HG02885 (cell line): ENCODE results near the gene PIK3CD.
A peak's percentile ranks its signal among the peaks of the same experiment; 100 is the strongest.
"Not testable (repeated sequence)": the region's sequence is repeated elsewhere in the genome, so short reads cannot be mapped to it uniquely, and the experiment has no call there.

ENCODE experiments used
- ATAC-seq: cut with Tn5 transposase; IDR thresholded peaks from one replicate; pipeline ENCODE4 v1.9.1; 2021; ENCODE audit warnings: mild to moderate bottlenecking; ENCODE audit not compliant: unreplicated experiment, poor library complexity

The PIK3CD gene

DNA sequence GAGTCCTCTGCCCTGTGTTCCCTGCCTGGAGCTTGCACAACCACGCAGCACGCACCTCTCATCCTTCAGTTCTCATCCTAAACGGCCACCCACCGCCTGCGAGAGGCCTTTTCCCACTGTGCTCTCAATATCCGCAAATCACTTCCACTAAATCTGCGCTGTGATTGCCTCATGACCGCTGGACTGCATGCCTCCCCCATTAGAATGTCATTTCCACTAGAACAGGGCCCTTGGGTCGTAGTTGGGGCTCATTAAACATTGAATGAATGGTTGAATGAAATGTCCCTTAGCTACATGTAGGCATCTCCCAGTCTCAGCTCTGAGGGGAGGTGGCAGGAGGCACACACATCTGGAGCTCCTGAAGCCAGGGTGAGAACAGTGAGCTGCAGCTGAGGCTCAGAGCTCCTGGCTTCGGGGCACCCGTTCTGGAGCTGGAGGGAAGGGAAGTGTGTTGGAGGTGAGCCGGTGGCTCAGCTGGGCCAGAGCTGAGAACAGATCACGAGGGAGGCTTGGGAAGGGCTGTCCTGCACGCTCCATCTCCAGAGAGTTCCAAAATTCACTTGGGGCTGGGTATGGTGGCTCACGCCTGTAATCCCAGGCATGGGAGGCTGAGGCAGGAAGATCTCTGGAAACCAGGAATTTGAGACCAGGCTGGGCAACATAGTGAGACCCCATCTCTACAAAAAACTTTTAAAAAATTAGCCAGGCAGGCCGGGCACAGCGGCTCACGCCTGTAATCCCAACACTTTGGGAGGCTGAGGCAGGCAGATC is 32.4 kb upstream of the PIK3CD start:
- no peak for ATAC-seq

- ATAC-seq = no peak
Measured at GRCh38 chr1:9621032-9621431, 30.5 kb upstream of the PIK3CD start.

- ATAC-seq = no peak
Measured at GRCh38 chr1:9624081-9624480, 27.4 kb upstream of the PIK3CD start.

GRCh38 chr1:9625030-9625429 is 26.5 kb upstream of the PIK3CD start:
- not testable (repeated sequence) for ATAC-seq

DNA sequence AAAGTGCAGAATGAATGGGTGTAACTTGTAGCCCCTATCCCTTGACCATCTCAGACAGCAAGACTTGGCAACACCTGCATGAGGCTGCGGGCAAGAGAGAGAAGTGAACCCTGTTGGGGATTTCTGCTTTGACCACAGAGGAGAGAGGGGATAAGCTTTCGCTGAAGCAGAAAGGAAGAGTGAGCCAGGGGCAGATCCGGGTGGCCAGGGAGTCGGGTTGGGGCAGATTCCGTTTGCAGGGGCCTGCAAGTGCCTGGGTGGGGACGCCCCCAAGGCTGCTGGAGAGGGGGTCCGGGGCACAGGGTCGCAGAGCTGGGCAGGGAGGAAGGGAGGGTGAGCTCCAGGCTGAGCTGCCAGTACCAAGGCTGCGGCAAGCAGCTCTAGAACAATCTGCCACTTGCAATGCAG is 25.3 kb upstream of the PIK3CD start:
- ATAC-seq = no peak

GRCh38 chr1:9628541-9629444 is 22.7 kb upstream of the PIK3CD start:
- ATAC-seq = peak; percentile 32

GRCh38 chr1:9629445-9630201 is 21.9 kb upstream of the PIK3CD start:
- no peak for ATAC-seq

DNA sequence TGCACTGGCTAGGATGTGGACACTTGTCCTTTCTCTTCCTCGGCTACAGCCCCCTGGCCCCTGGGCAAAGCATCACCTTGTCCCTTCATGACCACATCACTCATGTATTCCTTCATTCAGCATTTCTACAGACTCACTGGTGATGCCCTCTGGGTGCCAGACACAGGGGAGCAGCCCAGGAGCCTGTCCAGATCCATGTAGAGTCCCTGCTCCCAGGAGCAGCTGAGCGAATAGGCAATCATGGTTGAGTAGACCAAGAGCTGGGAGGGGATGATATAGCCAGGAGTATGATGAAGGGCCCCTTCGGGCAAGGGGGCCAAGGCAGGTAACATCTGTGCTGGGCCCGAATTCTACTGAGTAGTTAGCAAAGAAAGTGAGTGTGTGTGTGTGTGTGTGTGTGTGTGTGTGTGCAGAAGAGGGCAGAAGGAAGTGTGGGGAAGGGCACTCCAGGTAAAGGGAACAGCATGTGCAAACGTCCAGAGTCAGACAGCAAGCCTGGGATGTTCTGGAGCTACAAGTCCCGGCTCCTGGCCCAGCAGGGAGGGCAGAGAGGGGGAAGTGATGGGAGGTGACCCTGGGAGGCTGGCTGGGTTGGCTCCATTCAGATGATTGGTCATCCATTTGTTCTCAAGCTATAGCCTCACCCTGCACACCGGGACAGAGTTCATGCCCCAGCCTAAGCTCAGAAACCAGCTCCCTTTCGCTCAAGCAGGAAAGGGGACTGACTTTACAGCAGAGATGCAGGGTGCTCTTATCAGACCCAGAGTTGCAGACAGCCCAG is 21.0 kb upstream of the PIK3CD start:
- no peak for ATAC-seq

GRCh38 chr1:9631613-9632012 is 19.9 kb upstream of the PIK3CD start:
- no peak for ATAC-seq

DNA sequence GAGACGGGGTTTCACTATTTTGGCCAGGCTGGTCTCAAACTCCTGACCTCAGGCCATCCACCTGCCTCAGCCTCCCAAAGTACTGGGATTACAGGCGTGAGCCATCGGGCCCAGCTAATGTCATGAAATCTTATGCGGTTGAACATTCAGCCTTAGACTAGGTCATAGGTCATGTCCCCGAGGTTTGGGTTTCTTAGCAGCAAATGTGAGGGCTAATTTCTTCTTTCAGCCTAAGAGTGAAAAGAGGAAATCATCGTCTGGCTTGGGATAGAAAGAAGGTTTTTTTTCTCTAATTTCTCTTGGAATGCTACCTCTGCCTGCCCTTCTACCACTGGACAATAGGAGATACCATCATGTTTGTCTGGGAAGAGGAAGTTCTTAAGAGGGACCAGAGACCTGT is 18.0 kb upstream of the PIK3CD start:
- no peak for ATAC-seq

GRCh38 chr1:9634582-9634981 is 16.9 kb upstream of the PIK3CD start:
- ATAC-seq = no peak

- ATAC-seq = no peak
Measured at GRCh38 chr1:9639227-9639626, 12.3 kb upstream of the PIK3CD start.

GRCh38 chr1:9643351-9644256 is 7.9 kb upstream of the PIK3CD start:
- no peak for ATAC-seq

DNA sequence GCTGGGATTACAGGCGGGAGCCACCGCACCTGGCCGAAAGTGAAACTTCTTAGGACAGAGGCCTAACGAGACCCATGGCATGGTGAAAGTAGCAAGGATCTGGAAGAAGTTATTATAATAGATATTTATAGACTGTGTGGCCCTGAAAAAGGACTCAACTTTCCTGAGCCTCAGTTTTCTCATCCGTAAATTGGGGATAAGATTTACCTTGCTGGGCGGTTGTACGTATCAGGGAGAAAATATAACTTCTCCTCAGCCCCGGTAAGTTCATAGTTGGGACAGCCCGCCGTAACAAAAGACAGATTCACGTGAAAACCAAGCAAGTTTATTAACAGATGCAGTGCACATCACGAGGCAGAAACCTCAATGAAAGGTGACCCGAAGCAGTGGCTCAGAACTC is 5.5 kb upstream of the PIK3CD start:
- ATAC-seq = no peak

DNA sequence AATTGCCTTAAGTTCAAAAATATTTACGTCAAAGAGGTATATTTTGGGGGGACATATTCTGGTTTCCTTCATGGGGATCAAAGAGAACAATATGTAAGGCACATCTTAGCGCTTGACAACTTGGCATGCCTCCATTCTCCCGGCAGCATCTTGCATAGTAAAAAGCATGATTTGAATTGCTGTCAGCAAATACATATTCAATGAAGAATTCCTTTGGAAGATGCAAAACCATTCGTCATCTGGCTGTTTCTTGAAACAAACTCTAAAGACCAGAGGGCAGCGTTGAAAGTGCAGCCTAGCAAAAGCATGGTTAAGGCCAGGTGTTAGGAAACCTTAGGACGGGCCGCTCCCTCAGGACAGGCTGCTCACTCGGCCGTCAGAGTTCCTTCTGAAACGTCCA is 3.4 kb upstream of the PIK3CD start:
- no peak for ATAC-seq

- no peak for ATAC-seq
Measured at GRCh38 chr1:9649769-9650168, 1.8 kb upstream of the PIK3CD start.

GRCh38 chr1:9651220-9651564 is 339 bp upstream of the PIK3CD start:
- no peak for ATAC-seq

DNA sequence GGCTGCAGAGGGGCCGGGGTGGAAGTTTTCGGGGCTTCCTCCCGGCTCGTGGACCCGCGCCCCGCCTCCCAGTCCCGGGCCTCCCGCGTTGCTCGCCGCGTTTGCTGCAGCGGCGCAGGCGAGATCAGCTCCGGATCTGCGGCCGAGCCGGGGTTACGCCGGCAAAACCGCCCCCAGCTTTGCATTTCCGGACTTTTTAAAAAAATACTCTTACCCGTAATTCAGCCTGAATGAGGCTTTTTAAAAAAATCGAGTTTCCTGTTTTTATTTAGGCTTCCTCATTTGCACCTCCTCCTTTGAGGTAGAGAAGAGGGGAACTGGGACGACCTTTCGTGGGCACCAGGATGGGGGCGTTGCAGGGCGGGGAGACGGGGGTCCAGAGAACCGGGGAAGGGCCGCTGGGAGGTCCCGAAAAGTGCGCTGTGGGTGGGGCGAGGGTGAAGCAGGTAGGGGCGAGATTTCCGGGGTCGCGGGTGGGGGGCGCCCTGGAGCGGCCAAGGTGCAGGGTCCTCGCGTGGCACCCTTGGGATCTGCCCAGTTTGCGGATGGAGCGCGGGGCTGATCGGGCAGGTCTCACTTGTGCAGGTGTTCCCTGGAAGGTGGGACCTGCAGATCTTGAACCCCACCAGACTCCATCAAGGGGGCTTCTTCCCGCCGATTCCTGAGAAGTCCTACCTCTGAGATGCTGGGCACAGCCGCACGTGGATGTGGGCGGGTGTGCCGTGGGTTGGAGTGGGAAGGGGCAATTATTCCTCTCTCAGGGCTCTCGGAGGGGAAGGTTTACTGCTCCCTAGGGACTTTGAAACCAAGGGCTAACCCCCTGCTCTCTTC is 1.1 kb downstream of the PIK3CD start:
- no peak for ATAC-seq

DNA sequence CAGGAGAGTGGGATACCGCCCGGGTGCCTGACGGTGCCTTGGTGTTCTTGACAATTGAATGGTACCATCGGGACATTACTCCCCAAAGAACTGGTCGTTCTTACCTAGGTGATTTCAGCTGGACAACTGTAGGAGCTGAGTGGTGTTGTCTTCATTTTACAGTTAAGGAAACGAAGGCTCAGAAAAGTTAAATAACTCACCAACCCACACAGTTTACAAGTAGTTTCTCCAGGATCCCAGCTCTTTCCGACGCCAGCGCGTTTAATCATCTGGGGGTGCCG is 1.6 kb downstream of the PIK3CD start:
- no peak for ATAC-seq
